MCF 10A (cell line): ENCODE results near the gene LINS1. TPM values are rescaled to one million over a fixed set of nuclear protein-coding genes. Genes with fewer than 3 reads are reported as not detected.
A peak's percentile ranks its signal among the peaks of the same experiment; 100 is the strongest.

Source experiments
- BruUV-seq: library from RNA; stranded (reverse); fragments of 400-500 nt; replicated peaks from 2 replicates; lab custom pipeline; 2021; lab: Mats Ljungman, UMichigan
- CTCF ChIA-PET: fragments of 300-600 bp; sonication (Branson Sonifier 250); formaldehyde crosslinking; extraction: SDS; loops from one replicate; lab custom pipeline; 2021; ENCODE audit warnings: antibody characterized with exemption, inconsistent platforms; lab: Yijun Ruan, JAX
- POLR2A ChIA-PET: fragments of 300-600, 350-650 bp; sonication (Branson Sonifier 250); formaldehyde crosslinking; extraction: SDS; loops from one replicate; lab custom pipeline; 2020; ENCODE audit warnings: antibody characterized with exemption, inconsistent platforms; lab: Yijun Ruan, JAX
- DNase-seq: peaks from one replicate; pipeline ENCODE4 v3.0.0-alpha.2; 2018; ENCODE audit not compliant: unreplicated experiment
- H3K27ac Mint-ChIP-seq: one replicate; pipeline ENCODE4 v1.8.0; 2022; ENCODE audit warnings: mild to moderate bottlenecking, low read depth, mixed read lengths; ENCODE audit not compliant: unreplicated experiment
- H3K27me3 Mint-ChIP-seq: one replicate; pipeline ENCODE4 v1.8.0; 2022; ENCODE audit warnings: mixed read lengths; ENCODE audit not compliant: insufficient read depth, unreplicated experiment
- H3K36me3 Mint-ChIP-seq: one replicate; pipeline ENCODE4 v1.8.0; 2022; ENCODE audit warnings: mild to moderate bottlenecking, moderate library complexity, mixed read lengths; ENCODE audit not compliant: insufficient read depth, unreplicated experiment
- H3K4me1 Mint-ChIP-seq: one replicate; pipeline ENCODE4 v1.8.0; 2022; ENCODE audit warnings: mixed read lengths; ENCODE audit not compliant: insufficient read depth, unreplicated experiment
- H3K4me3 Mint-ChIP-seq: one replicate; pipeline ENCODE4 v1.8.0; 2022; ENCODE audit warnings: mild to moderate bottlenecking, moderate library complexity, mixed read lengths; ENCODE audit not compliant: unreplicated experiment
- H3K9me3 Mint-ChIP-seq: one replicate; pipeline ENCODE4 v1.8.0; 2022; ENCODE audit warnings: mixed read lengths; ENCODE audit not compliant: unreplicated experiment
- CTCF ChIP-seq: fragments of 200-600 bp; IDR thresholded peaks from one replicate; pipeline ENCODE4 v1.8.0; 2022; ENCODE audit warnings: antibody characterized with exemption, mild to moderate bottlenecking; ENCODE audit not compliant: unreplicated experiment
- intact Hi-C: fragments of 100-400 bp; cut with micrococcal nuclease; formaldehyde crosslinking; loops from 2 replicates; pipeline ENCODE4 v1.14.1; 2022
- total RNA-seq: library from RNA; stranded (reverse); gene quantifications from 2 replicates; pipeline ENCODE4 v1.2.3, GENCODE V29; 2022

The LINS1 gene
- total RNA-seq, 1 experiment from 2014 or later: 15.1 TPM

- Mint-ChIP-seq H3K36me3 (peaks cover 75% of the 10 kb centered on the region), H3K27me3 (no peaks in the 10 kb centered on the region), H3K9me3 (no peaks in the 10 kb centered on the region), H3K27ac (no peak overlapping the region), H3K4me3 (no peak overlapping the region), H3K4me1 (no peaks in the 10 kb centered on the region)
- no peak for DNase-seq
- BruUV-seq: no TSS peak
- ChIA-PET POLR2A (no interaction called here), CTCF (interaction anchor here (1.2 kb wide), 1 partner anchor 13 kb away, joined by 5 read pairs; no protein-coding TSS in a partner anchor)
- TF ChIP-seq CTCF: no peak
- intact Hi-C loops: no loop called here
Measured at GRCh38 chr15:100612539-100612938, 10.6 kb upstream of the LINS1 start.

- TF ChIP-seq CTCF: no peak
- no TSS peak for BruUV-seq
- ChIA-PET POLR2A (interaction anchor here (0.5 to 3.8 kb wide), 15 partner anchors 13 to 896 kb away, joined by 3 to 32 read pairs (median 3); partner anchors contain the start of genes LRRK1 and LYSMD4), CTCF (interaction anchor here (0.6 to 1.1 kb wide), 3 partner anchors 29 to 406 kb away, joined by 3 read pairs; no protein-coding TSS in a partner anchor)
- H3K27ac Mint-ChIP-seq: no peak overlapping the region
- intact Hi-C loops: loop anchor here (1.0 to 10.0 kb wide), 3 partner anchors 119 to 638 kb away; no protein-coding TSS in a partner anchor
- peak; percentile 32 for DNase-seq
- no peaks in the 10 kb centered on the region for H3K9me3 Mint-ChIP-seq
- peaks cover 26% of the 10 kb centered on the region for H3K36me3 Mint-ChIP-seq
- H3K4me1 Mint-ChIP-seq: peaks cover 16% of the 10 kb centered on the region
- no peak overlapping the region for H3K4me3 Mint-ChIP-seq
- no peaks in the 10 kb centered on the region for H3K27me3 Mint-ChIP-seq
Measured at GRCh38 chr15:100602823-100603393, 924 bp upstream of the LINS1 start.

GRCh38 chr15:100601617-100602063, 344 bp downstream of the LINS1 start:
- POLR2A ChIA-PET: interaction anchor here (0.7 to 3.8 kb wide), 11 partner anchors 9 to 958 kb away, joined by 3 to 32 read pairs (median 4); partner anchors contain the start of genes LRRK1 and LYSMD4
- intact Hi-C loops: loop anchor here (1.0 to 10.0 kb wide), 3 partner anchors 121 to 637 kb away; no protein-coding TSS in a partner anchor
- BruUV-seq: no TSS peak

More at GRCh38 chr15:100601617-100602063, 344 bp downstream of the LINS1 start:
- CTCF ChIA-PET: interaction anchor here (0.9 kb wide), 1 partner anchor 252 kb away, joined by 3 read pairs; no protein-coding TSS in a partner anchor
- Mint-ChIP-seq H3K27me3 (no peaks in the 10 kb centered on the region), H3K4me3 (no peak overlapping the region), H3K4me1 (peaks cover 29% of the 10 kb centered on the region), H3K9me3 (no peaks in the 10 kb centered on the region), H3K36me3 (peaks cover 15% of the 10 kb centered on the region), H3K27ac (no peak overlapping the region)
- no peak for DNase-seq
- TF ChIP-seq CTCF: no peak
